ENCODE results near the gene NCS1. TPM values are rescaled to one million over a fixed set of nuclear protein-coding genes. Genes with fewer than 3 reads are reported as not detected.
"Not testable (repeated sequence)": the region's sequence is repeated elsewhere in the genome, so short reads cannot be mapped to it uniquely, and the experiment has no call there.

Gene NCS1
- total RNA-seq, 1 experiment from 2014 or later, result 68.7 TPM

DNA sequence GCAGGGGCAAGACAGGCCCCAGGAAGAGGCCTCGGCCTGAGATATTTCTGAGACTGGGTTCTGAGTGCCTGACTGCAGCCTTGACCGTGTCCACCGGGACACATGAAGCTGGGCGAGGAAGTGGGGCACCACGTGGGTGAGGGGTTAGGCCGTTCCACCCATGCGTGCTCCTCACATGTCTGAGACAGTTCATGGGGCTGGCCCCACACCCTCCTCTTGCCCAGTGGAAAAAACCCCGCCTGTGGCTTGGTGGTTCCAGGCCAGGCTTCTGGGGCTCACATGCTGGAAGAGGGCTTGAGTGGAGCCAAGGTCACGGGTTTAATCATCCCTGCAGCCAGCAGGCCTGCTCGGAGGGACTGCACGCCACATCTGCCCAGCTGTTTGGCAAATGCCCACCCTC lies 104.8 kb downstream of the NCS1 start (continued):
- no peak for TF ChIP-seq CEBPB (IDR thresholded peaks at IDR 0.05; ENCODE audit: low read depth)
- no peak for TF ChIP-seq SRF (IDR thresholded peaks at IDR 0.05; ENCODE audit: low read depth)
- TF ChIP-seq, protein P1, sequence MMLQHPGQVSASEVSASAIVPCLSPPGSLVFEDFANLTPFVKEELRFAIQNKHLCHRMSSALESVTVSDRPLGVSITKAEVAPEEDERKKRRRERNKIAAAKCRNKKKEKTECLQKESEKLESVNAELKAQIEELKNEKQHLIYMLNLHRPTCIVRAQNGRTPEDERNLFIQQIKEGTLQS (IDR thresholded peaks at IDR 0.05), result no peak
- TF ChIP-seq SIN3A (IDR thresholded peaks at IDR 0.05; ENCODE audit: low read depth), result no peak

DNA sequence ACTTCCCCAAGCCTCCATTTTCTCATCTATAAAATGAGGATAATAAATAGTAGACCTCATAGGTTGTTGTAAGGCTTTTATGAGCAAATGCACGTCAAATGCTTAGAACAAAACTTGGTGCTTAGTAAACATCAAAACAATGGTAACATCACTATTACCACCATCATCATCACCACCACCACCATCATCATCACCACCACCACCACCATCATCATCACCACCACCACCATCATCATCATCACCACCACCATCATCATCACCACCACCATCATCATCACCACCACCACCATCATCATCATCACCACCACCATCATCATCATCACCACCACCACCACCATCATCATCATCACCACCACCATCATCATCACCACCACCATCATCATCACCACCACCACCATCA lies 105.3 kb downstream of the NCS1 start:
- RAD21 ChIA-PET (ENCODE audit: low non-redundant PET in 1 of 2, low total read pairs in 2 of 2, uncharacterized antibody in 2 of 2, unreplicated experiment in 2 of 2), result interaction anchor here in 1 of 2 experiments (0.6 kb wide), 1 partner anchor 1058 kb away, joined by 3 read pairs; no protein-coding TSS in a partner anchor
- H3K36me3 ChIP-seq (ENCODE audit: control insufficient read depth in 1 of 2, insufficient read depth in 2 of 2, low read length in 2 of 2); H3K27me3 ChIP-seq (ENCODE audit: insufficient read depth, low read length); H3K79me2 ChIP-seq (ENCODE audit: insufficient read depth, low read length); DNase-seq (ENCODE audit: low read depth, low spot score); BruUV-seq (replicated peaks); H3K9me3 ChIP-seq (ENCODE audit: control insufficient read depth in 1 of 2, insufficient read depth in 1 of 2, low read depth in 1 of 2, low read length in 2 of 2); ATAC-seq; H3K9ac ChIP-seq (ENCODE audit: low read length); H3K4me3 ChIP-seq (replicated peaks in 1 of 2; ENCODE audit: low read depth in 1 of 2, low read length in 2 of 2); H3K4me2 ChIP-seq (ENCODE audit: low read length); H2AFZ ChIP-seq (ENCODE audit: low read depth, low read length, poor library complexity, severe bottlenecking); H3K9me2 ChIP-seq (ENCODE audit: insufficient read depth); CTCF ChIA-PET; intact Hi-C loops (cut with micrococcal nuclease); H4K20me1 ChIP-seq (ENCODE audit: insufficient read depth); POLR2A ChIA-PET; H3K4me1 ChIP-seq (ENCODE audit: control insufficient read depth in 1 of 2, insufficient read depth in 2 of 2, low read length in 2 of 2); H3K27ac ChIP-seq (ENCODE audit: low read depth, low read length): not testable (repeated sequence)

DNA sequence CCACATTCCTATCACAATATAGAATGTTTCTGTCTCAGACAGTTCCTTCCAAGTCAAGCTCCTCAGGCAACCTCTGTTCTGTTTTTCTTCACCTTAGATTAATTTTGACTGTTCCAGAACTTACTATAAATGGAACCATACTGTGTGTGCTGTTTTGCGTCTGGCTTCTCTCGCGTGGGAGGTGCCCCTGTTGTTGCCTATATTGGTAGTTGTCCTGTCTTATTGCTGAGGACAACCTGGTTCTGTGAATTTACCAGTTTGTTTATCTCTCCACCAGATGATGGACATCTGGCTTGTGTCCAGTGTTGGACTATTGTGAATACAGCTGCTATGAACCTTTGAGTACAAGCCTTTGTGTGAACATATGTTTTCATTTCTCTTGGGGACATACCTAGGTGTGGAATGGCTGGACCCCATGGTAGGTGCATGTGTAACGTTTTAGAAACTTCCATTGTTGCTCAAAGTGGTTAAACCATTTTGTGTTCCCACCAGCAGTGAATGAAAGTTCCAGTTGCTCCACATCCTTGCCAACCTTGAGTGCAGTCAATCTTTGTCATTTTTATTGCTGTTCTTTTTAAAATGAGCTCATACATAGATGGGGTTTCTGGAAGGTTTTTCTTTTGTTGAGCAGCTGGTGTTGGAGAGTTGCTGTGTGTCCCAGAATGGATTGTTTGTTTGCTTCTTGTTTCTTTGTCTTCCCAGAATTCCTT lies 111.5 kb downstream of the NCS1 start:
- Histone ChIP-seq H3K4me2 (ENCODE audit: low read length) (no peak overlapping the region), H3K9me2 (ENCODE audit: insufficient read depth) (no peaks in the 10 kb centered on the region), H4K20me1 (ENCODE audit: insufficient read depth) (no peaks in the 10 kb centered on the region), H3K79me2 (ENCODE audit: insufficient read depth, low read length) (no peaks in the 10 kb centered on the region), H3K36me3 (ENCODE audit: control insufficient read depth in 1 of 2, insufficient read depth in 2 of 2, low read length in 2 of 2) (no peaks in the 10 kb centered on the region), H3K27me3 (ENCODE audit: insufficient read depth, low read length) (peaks cover 40% of the 10 kb centered on the region), H2AFZ (ENCODE audit: low read depth, low read length, poor library complexity, severe bottlenecking) (no peak overlapping the region), H3K9me3 (ENCODE audit: control insufficient read depth in 1 of 2, insufficient read depth in 1 of 2, low read depth in 1 of 2, low read length in 2 of 2) (no peaks in the 10 kb centered on the region), H3K4me3 (replicated peaks in 1 of 2; ENCODE audit: low read depth in 1 of 2, low read length in 2 of 2) (no peak overlapping the region), H3K9ac (ENCODE audit: low read length) (no peak overlapping the region), H3K4me1 (ENCODE audit: control insufficient read depth in 1 of 2, insufficient read depth in 2 of 2, low read length in 2 of 2) (no peaks in the 10 kb centered on the region), H3K27ac (ENCODE audit: low read depth, low read length) (no peak overlapping the region)
- ChIA-PET CTCF (no interaction called here), RAD21 (ENCODE audit: low non-redundant PET in 1 of 2, low total read pairs in 2 of 2, uncharacterized antibody in 2 of 2, unreplicated experiment in 2 of 2) (no interaction called here), POLR2A (no interaction called here)
- TF ChIP-seq SP1 (IDR thresholded peaks at IDR 0.05; ENCODE audit: low read depth), result no peak
- TF ChIP-seq, protein P2, sequence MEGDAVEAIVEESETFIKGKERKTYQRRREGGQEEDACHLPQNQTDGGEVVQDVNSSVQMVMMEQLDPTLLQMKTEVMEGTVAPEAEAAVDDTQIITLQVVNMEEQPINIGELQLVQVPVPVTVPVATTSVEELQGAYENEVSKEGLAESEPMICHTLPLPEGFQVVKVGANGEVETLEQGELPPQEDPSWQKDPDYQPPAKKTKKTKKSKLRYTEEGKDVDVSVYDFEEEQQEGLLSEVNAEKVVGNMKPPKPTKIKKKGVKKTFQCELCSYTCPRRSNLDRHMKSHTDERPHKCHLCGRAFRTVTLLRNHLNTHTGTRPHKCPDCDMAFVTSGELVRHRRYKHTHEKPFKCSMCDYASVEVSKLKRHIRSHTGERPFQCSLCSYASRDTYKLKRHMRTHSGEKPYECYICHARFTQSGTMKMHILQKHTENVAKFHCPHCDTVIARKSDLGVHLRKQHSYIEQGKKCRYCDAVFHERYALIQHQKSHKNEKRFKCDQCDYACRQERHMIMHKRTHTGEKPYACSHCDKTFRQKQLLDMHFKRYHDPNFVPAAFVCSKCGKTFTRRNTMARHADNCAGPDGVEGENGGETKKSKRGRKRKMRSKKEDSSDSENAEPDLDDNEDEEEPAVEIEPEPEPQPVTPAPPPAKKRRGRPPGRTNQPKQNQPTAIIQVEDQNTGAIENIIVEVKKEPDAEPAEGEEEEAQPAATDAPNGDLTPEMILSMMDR (IDR thresholded peaks at IDR 0.05 in 2 of 3, conservative IDR thresholded peaks at IDR 0.05 in 1 of 3; ENCODE audit: borderline replicate concordance in 1 of 3, insufficient read depth in 1 of 3, low read depth in 2 of 3, low read length in 2 of 3), result no peak
- TF ChIP-seq, protein P1 (IDR thresholded peaks at IDR 0.05), result no peak
- TF ChIP-seq YY1 (IDR thresholded peaks at IDR 0.05; ENCODE audit: extremely low read depth, insufficient replicate concordance, low read depth, low read length), result no peak
- TF ChIP-seq POLR2A (IDR thresholded peaks at IDR 0.05; ENCODE audit: borderline replicate concordance, extremely low read depth, insufficient read depth, insufficient read length), result no peak
- TF ChIP-seq CEBPB (IDR thresholded peaks at IDR 0.05; ENCODE audit: low read depth), result no peak
- TF ChIP-seq, protein P3, sequence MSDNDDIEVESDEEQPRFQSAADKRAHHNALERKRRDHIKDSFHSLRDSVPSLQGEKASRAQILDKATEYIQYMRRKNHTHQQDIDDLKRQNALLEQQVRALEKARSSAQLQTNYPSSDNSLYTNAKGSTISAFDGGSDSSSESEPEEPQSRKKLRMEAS (IDR thresholded peaks at IDR 0.05), result no peak
- no peak for TF ChIP-seq FOSL1 (IDR thresholded peaks at IDR 0.05; ENCODE audit: low read depth)
- no peak for TF ChIP-seq ELF1 (IDR thresholded peaks at IDR 0.05; ENCODE audit: borderline replicate concordance, low read depth)
- no peak for DNase-seq (ENCODE audit: low read depth, low spot score)
- ATAC-seq, result no peak
- no TSS peak for BruUV-seq (replicated peaks)
- intact Hi-C loops (cut with micrococcal nuclease), result no loop called here
